Thyroid gland (tissue), 4 donors: ENCODE measurements around the gene DNAAF8. TPM values are rescaled to one million over a fixed set of nuclear protein-coding genes. Genes with fewer than 3 reads are reported as not detected.

Experiments used
- DNase-seq, 2 donors: peaks; one replicate each; pipeline ENCODE4 v3.0.0-alpha.2; 2019
- H3K27ac ChIP-seq, 3 donors: fragments of 200-600 bp; sonication (generic); 1 replicate in 2 of 3; 2 replicates in 1 of 3; pipeline ENCODE4 v1.5.1; 2016 to 2019; ENCODE audit warnings: mild to moderate bottlenecking in 1 of 3, moderate library complexity in 1 of 3
- H3K27me3 ChIP-seq: fragments of 200-600 bp; sonication (generic); one replicate; pipeline ENCODE4 v1.5.1; 2019
- H3K36me3 ChIP-seq, 2 donors: fragments of 200-600 bp; sonication (generic); one replicate each; pipeline ENCODE4 v1.5.1; 2016 to 2019
- H3K4me1 ChIP-seq, 2 donors: fragments of 200-600 bp; sonication (generic); one replicate each; pipeline ENCODE4 v1.5.1; 2017 to 2019
- H3K4me3 ChIP-seq, 3 donors: fragments of 200-600 bp; sonication (generic); replicated peaks in 1 of 3; 1 replicate in 2 of 3; 2 replicates in 1 of 3; pipeline ENCODE4 v1.5.1; 2016; ENCODE audit warnings: mild to moderate bottlenecking in 1 of 3
- H3K9me3 ChIP-seq: fragments of 200-600 bp; sonication (generic); one replicate; pipeline ENCODE4 v1.5.1; 2017
- POLR2A ChIP-seq, 2 donors: fragments of 450-650 bp; IDR thresholded peaks; one replicate each; pipeline ENCODE4 v1.6.1; 2017; ENCODE audit warnings: antibody characterized with exemption in 2 of 2, mild to moderate bottlenecking in 2 of 2, moderate library complexity in 1 of 2
- WGBS, 2 donors: methylation state at CpG; one replicate each; pipeline ENCODE4 v1.1.5; 2017; 5-methylcytosine and 5-hydroxymethylcytosine counted together
- intact Hi-C: fragments of 100-400 bp; cut with DNase I; formaldehyde crosslinking; loops from one replicate; pipeline ENCODE4 v1.15.1; 2023
- small RNA-seq: library from RNA; depleted of rRNA; stranded (forward); fragments of <200 nt; gene quantifications from one replicate; pipeline ENCODE3, GENCODE V24; 2016
- total RNA-seq, 4 donors: library from RNA; depleted of rRNA; stranded (reverse); fragments of >200 nt; gene quantifications; one replicate each; pipeline ENCODE4 v1.2.3, GENCODE V29; 2016
- TF ChIP-seq, protein P1 (sequence below), 6 experiments: fragments of 200-600 bp in 3 of 6; fragments of 450-650 bp in 3 of 6; sonication (generic) in 3 of 6; IDR thresholded peaks; one replicate each; pipeline ENCODE4 v1.5.1; 2016 to 2019; ENCODE audit warnings: antibody characterized with exemption in 6 of 6, mild to moderate bottlenecking in 2 of 6, inconsistent platforms in 1 of 6, moderate library complexity in 1 of 6

DNAAF8 gene
- total RNA-seq, 4 donors from 2014 or later = 0.25 to 4.1 (median 2.8) TPM

DNA sequence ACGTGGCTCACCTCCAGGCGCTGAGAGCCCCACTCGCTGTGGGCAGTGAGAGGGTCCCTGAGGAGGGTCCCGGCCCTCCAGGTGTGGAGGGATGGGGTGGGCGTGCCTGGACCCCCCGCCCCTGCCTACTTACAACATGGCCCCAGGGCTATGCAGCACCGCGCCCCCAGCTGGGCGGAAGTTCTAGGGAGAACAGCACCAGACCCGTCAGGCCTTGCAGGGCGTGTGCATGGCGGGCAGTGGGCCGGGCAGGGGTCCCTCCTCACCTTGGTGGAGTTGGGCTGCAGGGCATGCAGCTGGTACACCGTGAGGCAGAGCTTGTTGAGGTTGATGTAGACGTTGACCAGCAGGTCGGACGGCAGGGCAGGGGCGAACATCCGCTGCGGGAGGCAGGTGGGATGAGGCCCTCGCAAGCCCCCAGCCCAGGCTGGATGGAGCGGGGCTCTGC is 63.5 kb downstream of the DNAAF8 start:
- Histone ChIP-seq H3K36me3 (no peaks in the 10 kb centered on the region), H3K4me3 (no peak overlapping the region), H3K27me3 (no peaks in the 10 kb centered on the region), H3K27ac (no peak overlapping the region), H3K9me3 (no peaks in the 10 kb centered on the region), H3K4me1 (peaks cover 8% of the 10 kb centered on the region in 2 donors)
- 83 to 91% methylated on average over 7 to 13 of the region's 22 CpGs for WGBS, 2 donors
- intact Hi-C loops = no loop called here
- DNase-seq = no peak
- no peak for TF ChIP-seq POLR2A (IDR thresholded peaks at IDR 0.05)
- TF ChIP-seq, protein P1, sequence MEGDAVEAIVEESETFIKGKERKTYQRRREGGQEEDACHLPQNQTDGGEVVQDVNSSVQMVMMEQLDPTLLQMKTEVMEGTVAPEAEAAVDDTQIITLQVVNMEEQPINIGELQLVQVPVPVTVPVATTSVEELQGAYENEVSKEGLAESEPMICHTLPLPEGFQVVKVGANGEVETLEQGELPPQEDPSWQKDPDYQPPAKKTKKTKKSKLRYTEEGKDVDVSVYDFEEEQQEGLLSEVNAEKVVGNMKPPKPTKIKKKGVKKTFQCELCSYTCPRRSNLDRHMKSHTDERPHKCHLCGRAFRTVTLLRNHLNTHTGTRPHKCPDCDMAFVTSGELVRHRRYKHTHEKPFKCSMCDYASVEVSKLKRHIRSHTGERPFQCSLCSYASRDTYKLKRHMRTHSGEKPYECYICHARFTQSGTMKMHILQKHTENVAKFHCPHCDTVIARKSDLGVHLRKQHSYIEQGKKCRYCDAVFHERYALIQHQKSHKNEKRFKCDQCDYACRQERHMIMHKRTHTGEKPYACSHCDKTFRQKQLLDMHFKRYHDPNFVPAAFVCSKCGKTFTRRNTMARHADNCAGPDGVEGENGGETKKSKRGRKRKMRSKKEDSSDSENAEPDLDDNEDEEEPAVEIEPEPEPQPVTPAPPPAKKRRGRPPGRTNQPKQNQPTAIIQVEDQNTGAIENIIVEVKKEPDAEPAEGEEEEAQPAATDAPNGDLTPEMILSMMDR (IDR thresholded peaks at IDR 0.05) = no peak

DNA sequence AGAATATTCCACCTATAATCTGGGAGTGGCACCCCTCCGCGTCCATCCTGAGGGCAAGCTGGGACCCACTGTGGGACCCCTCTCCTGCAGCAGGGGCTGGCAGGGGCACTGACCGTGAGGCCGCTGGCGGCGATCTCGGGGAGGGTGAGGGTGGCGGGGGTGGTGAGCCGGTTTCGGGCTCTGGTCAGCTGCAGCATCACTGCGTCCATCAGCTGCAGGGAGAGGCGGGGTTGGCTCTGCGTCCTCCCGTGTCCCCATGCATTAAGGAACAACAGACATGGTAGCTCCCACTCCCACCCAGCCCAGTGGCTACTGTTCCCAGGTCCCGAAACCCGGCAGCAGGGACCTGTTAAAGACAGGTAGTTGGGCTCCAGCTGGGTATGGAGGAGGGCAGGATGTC is 64.1 kb downstream of the DNAAF8 start:
- Histone ChIP-seq H3K27me3 (no peaks in the 10 kb centered on the region), H3K4me1 (peaks cover 8% of the 10 kb centered on the region in 2 donors), H3K9me3 (no peaks in the 10 kb centered on the region), H3K4me3 (no peak overlapping the region), H3K27ac (no peak overlapping the region), H3K36me3 (no peaks in the 10 kb centered on the region)
- no peak for TF ChIP-seq POLR2A (IDR thresholded peaks at IDR 0.05)
- TF ChIP-seq, protein P1 (IDR thresholded peaks at IDR 0.05) = no peak
- intact Hi-C loops = no loop called here
- WGBS, 2 donors = 93% methylated on average over 13 of the region's 16 CpGs; no CpG with 5 or more reads in 1 of the 2 donors
- no peak for DNase-seq

Small RNAs within 50 kb of the gene (small RNA-seq; reads per million reads assigned to genes)
- gene RF00017 = not detected

Other genes with a start within 250 kb of the DNAAF8 start
- gene CDIP1, start 195.8 kb upstream of the DNAAF8 start, total RNA-seq = 10 to 100 TPM; 15.5 to 25.4 (median 25.2) TPM
- under 1 TPM; 0.11 to 0.88 (median 0.62) TPM for gene C16orf96, start 178.2 kb upstream of the DNAAF8 start, total RNA-seq
- gene UBALD1, start 119.6 kb upstream of the DNAAF8 start, total RNA-seq = 10 to 100 TPM in 3 of 4 donors, 1 to 10 TPM in 1; 9.3 to 21.4 (median 10.9) TPM
- gene MGRN1, start 109.7 kb upstream of the DNAAF8 start, total RNA-seq = 10 to 100 TPM; 32.5 to 86.4 (median 57.6) TPM
- gene NUDT16L1, start 41.0 kb upstream of the DNAAF8 start, total RNA-seq = 10 to 100 TPM; 27.0 to 61.1 (median 38.9) TPM
- 10 to 100 TPM; 22.9 to 35.3 (median 25.1) TPM for gene ANKS3, start 266 bp upstream of the DNAAF8 start, total RNA-seq
- 10 to 100 TPM; 11.8 to 20.6 (median 17.6) TPM for gene ZNF500, start 32.6 kb downstream of the DNAAF8 start, total RNA-seq
- gene SEPTIN12, start 53.8 kb downstream of the DNAAF8 start, total RNA-seq = under 1 TPM in 1 of 4 donors, not detected in 3; 0.54 TPM
- gene SMIM22, start 60.8 kb downstream of the DNAAF8 start, total RNA-seq = not detected
- gene ROGDI, start 68.1 kb downstream of the DNAAF8 start, total RNA-seq = 10 to 100 TPM in 2 of 4 donors, 1 to 10 TPM in 2; 5.9 to 12.1 (median 8.4) TPM
- 10 to 100 TPM; 43.1 to 89.2 (median 75.5) TPM for gene GLYR1, start 112.8 kb downstream of the DNAAF8 start, total RNA-seq
- gene UBN1, start 112.9 kb downstream of the DNAAF8 start, total RNA-seq = 10 to 100 TPM; 27.9 to 40.7 (median 30.5) TPM
- gene PPL, start 202.6 kb downstream of the DNAAF8 start, total RNA-seq = 10 to 100 TPM; 55.5 to 84.9 (median 72.0) TPM
- gene SEC14L5, start 223.8 kb downstream of the DNAAF8 start, total RNA-seq = under 1 TPM; 0.11 to 0.33 (median 0.21) TPM